OCI-LY7 (cell line): ENCODE data around the gene NAT16.

Experiments used
- EZH2phosphoT487 ChIP-seq: fragments of 200-600 bp; sonication (generic); IDR thresholded peaks from 2 replicates; pipeline ENCODE4 v1.6.1; 2018; ENCODE audit warnings: low read depth, borderline replicate concordance, mild to moderate bottlenecking, mixed run types, antibody characterized with exemption, low read length, moderate library complexity, mixed read lengths
- TF ChIP-seq, protein P1 (sequence below): fragments of 200-600 bp; sonication (generic); conservative IDR thresholded peaks from 2 replicates; pipeline ENCODE4 v1.5.1; 2014; ENCODE audit warnings: mild to moderate bottlenecking, antibody characterized with exemption, low read length, moderate library complexity, mixed read lengths

DNA sequence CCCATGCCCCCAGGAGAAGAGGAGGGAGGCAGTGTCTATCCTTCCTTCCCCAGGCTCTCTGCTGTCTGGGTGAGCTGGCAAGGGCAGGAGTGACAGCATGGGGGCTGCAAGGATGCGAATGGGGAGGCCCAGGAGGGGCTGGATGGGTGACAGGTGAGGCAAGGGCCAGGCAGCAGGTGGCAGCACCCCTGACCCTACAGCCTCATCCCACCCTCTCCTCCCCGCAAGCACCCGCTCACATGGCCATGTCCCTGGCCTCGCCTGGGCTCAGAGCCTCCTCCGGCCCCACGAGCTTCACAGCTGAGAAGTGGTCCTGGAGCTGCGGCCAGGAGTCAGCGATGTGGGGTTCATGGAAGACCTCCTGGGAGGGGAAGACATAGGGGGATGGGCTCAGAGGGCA, 31.9 kb upstream of the NAT16 start:
- TF ChIP-seq, protein P1, sequence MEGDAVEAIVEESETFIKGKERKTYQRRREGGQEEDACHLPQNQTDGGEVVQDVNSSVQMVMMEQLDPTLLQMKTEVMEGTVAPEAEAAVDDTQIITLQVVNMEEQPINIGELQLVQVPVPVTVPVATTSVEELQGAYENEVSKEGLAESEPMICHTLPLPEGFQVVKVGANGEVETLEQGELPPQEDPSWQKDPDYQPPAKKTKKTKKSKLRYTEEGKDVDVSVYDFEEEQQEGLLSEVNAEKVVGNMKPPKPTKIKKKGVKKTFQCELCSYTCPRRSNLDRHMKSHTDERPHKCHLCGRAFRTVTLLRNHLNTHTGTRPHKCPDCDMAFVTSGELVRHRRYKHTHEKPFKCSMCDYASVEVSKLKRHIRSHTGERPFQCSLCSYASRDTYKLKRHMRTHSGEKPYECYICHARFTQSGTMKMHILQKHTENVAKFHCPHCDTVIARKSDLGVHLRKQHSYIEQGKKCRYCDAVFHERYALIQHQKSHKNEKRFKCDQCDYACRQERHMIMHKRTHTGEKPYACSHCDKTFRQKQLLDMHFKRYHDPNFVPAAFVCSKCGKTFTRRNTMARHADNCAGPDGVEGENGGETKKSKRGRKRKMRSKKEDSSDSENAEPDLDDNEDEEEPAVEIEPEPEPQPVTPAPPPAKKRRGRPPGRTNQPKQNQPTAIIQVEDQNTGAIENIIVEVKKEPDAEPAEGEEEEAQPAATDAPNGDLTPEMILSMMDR = no peak
- no peak for TF ChIP-seq EZH2phosphoT487
